Small intestine (tissue), 16 donors: Measurements from ENCODE around the gene FHL2. TPM values are rescaled to one million over a fixed set of nuclear protein-coding genes. Genes with fewer than 3 reads are reported as not detected.

Source experiments
- DNase-seq, 2 donors: peaks; one replicate each; pipeline versions ENCODE4 v3.0.0 to v3.0.0-alpha.2; 2013
- FAIRE-seq: peaks from 2 replicates; lab custom pipeline; 2012; peaks lifted over from hg19 to GRCh38; lab: Jason Lieb, UNC
- H3K27ac ChIP-seq, 3 donors: one replicate each; pipeline ENCODE4 v1.5.1; 2013; ENCODE audit warnings: low read length in 2 of 3, mild to moderate bottlenecking in 2 of 3, control low read depth in 1 of 3, inconsistent platforms in 1 of 3, low read depth in 1 of 3, moderate library complexity in 1 of 3
- H3K27me3 ChIP-seq, 3 donors: one replicate each; pipeline ENCODE4 v1.6.1; 2013; ENCODE audit warnings: low read length in 3 of 3, inconsistent platforms in 1 of 3; ENCODE audit not compliant: control insufficient read depth in 3 of 3, insufficient read depth in 3 of 3
- H3K36me3 ChIP-seq, 3 donors: one replicate each; pipeline ENCODE4 v1.6.1; 2013; ENCODE audit warnings: low read length in 3 of 3, inconsistent platforms in 1 of 3, low read depth in 1 of 3, mild to moderate bottlenecking in 1 of 3, moderate library complexity in 1 of 3; ENCODE audit not compliant: control insufficient read depth in 3 of 3, insufficient read depth in 2 of 3
- H3K4me1 ChIP-seq, 3 donors: one replicate each; pipeline ENCODE4 v1.6.1; 2013; ENCODE audit warnings: low read length in 2 of 3, inconsistent platforms in 1 of 3, low read depth in 1 of 3, mild to moderate bottlenecking in 1 of 3, moderate library complexity in 1 of 3; ENCODE audit not compliant: control insufficient read depth in 3 of 3, insufficient read depth in 2 of 3
- H3K4me3 ChIP-seq, 3 donors: one replicate each; pipeline ENCODE4 v1.5.1; 2013; ENCODE audit warnings: low read length in 3 of 3, control low read depth in 1 of 3, inconsistent platforms in 1 of 3, low read depth in 1 of 3, mild to moderate bottlenecking in 1 of 3, moderate library complexity in 1 of 3
- H3K9me3 ChIP-seq, 2 donors: one replicate each; pipeline ENCODE4 v1.6.1; 2013; ENCODE audit warnings: low read depth in 1 of 2, low read length in 1 of 2; ENCODE audit not compliant: control insufficient read depth in 2 of 2, insufficient read depth in 1 of 2
- WGBS, 3 donors: extraction: QIAGEN DNeasy Blood & Tissue Kit; methylation state at CpG; one replicate each; pipeline ENCODE4 v1.1.7; 2013; 5-methylcytosine and 5-hydroxymethylcytosine counted together
- long read RNA-seq, 10 donors: transcript quantifications; one replicate each; lab custom pipeline, GENCODE V29; 2026
- polyA plus RNA-seq, 4 donors: library from polyadenylated mRNA; stranded (reverse) in 3 of 4; unstranded in 1 of 4; fragments of 200-250 nt in 3 of 4; fragments of 120-200 nt in 1 of 4; gene quantifications; one replicate each; pipeline versions ENCODE4 v1.2.1 to v1.2.3, GENCODE V29; 2013
- donor health status: healthy with polysubstance abuse.
- donor health status: control.
- donor health status: control.
- donor health status: Bipolar disorder and iron deficiency.
- donor health status: healthy.

Gene FHL2
- polyA plus RNA-seq, result 100 to 1,000 TPM in 2 of 4 donors, 10 to 100 TPM in 2; 22.3 to 150 (median 75.5) TPM
- long read RNA-seq, donor 1, result 0 reads
- long read RNA-seq, donor 2, partial matches to known transcripts, result 0 of 4 reads
- long read RNA-seq, donor 2, other reads (novel, unspliced or antisense), result 0 of 4 reads
- long read RNA-seq, donor 3, partial matches to known transcripts, result 0 of 5 reads
- long read RNA-seq, donor 3, other reads (novel, unspliced or antisense), result 0 of 5 reads
- long read RNA-seq, donor 4, result 0 reads
- long read RNA-seq, donor 5, partial matches to known transcripts, result 0 of 1 reads
- long read RNA-seq, donor 5, other reads (novel, unspliced or antisense), result 0 of 1 reads
- long read RNA-seq, donor 6, partial matches to known transcripts, result 0 of 10 reads
- long read RNA-seq, donor 6, other reads (novel, unspliced or antisense), result 0 of 10 reads
- long read RNA-seq, donor 7, result 0 reads
- long read RNA-seq, donor 8, partial matches to known transcripts, result 0 of 1 reads
- long read RNA-seq, donor 8, other reads (novel, unspliced or antisense), result 0 of 1 reads
- long read RNA-seq, donor 9, result 0 reads
- long read RNA-seq, donor 10, transcript FHL2-205 (6 exons, 1,531 nt), result major isoform, 7 of 17 reads
- long read RNA-seq, donor 10, transcript FHL2-201 (7 exons, 1,462 nt), result minor isoform, 5 of 17 reads
- long read RNA-seq, donor 10, partial matches to known transcripts, result 0 of 17 reads
- long read RNA-seq, donor 10, other reads (novel, unspliced or antisense), result 0 of 17 reads

GRCh38 chr2:105398336-105399206, at the start of gene FHL2:
Gene FHL2, minus strand, starts transcription at chr2:105399051. Its CDS starts 12,535 bp downstream, at chr2:105386516.
- Histone ChIP-seq H3K9me3 (peaks cover 0 to 6% of the 10 kb centered on the region in 2 donors), H3K27ac (peak within 1 kb of the TSS; percentile 50 to 97 (median 97)), H3K27me3 (peaks cover 0 to 35% (median 0%) of the 10 kb centered on the region in 3 donors), H3K36me3 (peaks cover 0 to 4% (median 2%) of the 10 kb centered on the region in 3 donors), H3K4me1 (peaks cover 4 to 13% (median 10%) of the 10 kb centered on the region in 3 donors), H3K4me3 (peak within 1 kb of the TSS; percentile 84 to 96 (median 91))
- DNase-seq (peak; percentile 75 to 91), FAIRE-seq (no peak)
- 1 to 7% (median 3%) methylated on average over 54 to 74 of the region's 74 CpGs for WGBS, 3 donors

GRCh38 chr2:105447476-105447875, 48.6 kb upstream of the FHL2 start:
- Histone ChIP-seq H3K36me3 (no peaks in the 10 kb centered on the region), H3K9me3 (no peaks in the 10 kb centered on the region), H3K27ac (peak overlapping the region in 1 of 3 donors; percentile 14), H3K4me3 (no peak overlapping the region), H3K4me1 (peaks cover 2 to 29% (median 3%) of the 10 kb centered on the region in 3 donors), H3K27me3 (no peaks in the 10 kb centered on the region)
- no peak for DNase-seq
- 87 to 91% (median 87%) methylated on average over 4 of the region's 4 CpGs for WGBS, 3 donors
- FAIRE-seq, result no peak

- no peaks in the 10 kb centered on the region for H3K9me3 ChIP-seq
- no peak overlapping the region for H3K4me3 ChIP-seq
- peaks cover 2 to 29% (median 3%) of the 10 kb centered on the region in 3 donors for H3K4me1 ChIP-seq
- DNase-seq, result no peak
- no peaks in the 10 kb centered on the region for H3K27me3 ChIP-seq
- WGBS, 3 donors, result 94 to 97% (median 94%) methylated on average over 6 of the region's 6 CpGs
- no peaks in the 10 kb centered on the region for H3K36me3 ChIP-seq
- FAIRE-seq, result no peak
- no peak overlapping the region for H3K27ac ChIP-seq
Measured at GRCh38 chr2:105446501-105446900, 47.6 kb upstream of the FHL2 start.

- peaks cover 2 to 29% (median 3%) of the 10 kb centered on the region in 3 donors for H3K4me1 ChIP-seq
Measured at GRCh38 chr2:105445976-105446375, 47.1 kb upstream of the FHL2 start.

GRCh38 chr2:105445498-105445897, 46.6 kb upstream of the FHL2 start:
- H3K4me1 ChIP-seq, result peaks cover 2 to 29% (median 3%) of the 10 kb centered on the region in 3 donors
- 82 to 87% (median 83%) methylated on average over 5 of the region's 5 CpGs for WGBS, 3 donors
- no peaks in the 10 kb centered on the region for H3K36me3 ChIP-seq
- H3K4me3 ChIP-seq, result no peak overlapping the region
- no peak for FAIRE-seq
- no peak overlapping the region for H3K27ac ChIP-seq
- DNase-seq, result no peak
- no peaks in the 10 kb centered on the region for H3K9me3 ChIP-seq
- no peaks in the 10 kb centered on the region for H3K27me3 ChIP-seq

More at GRCh38 chr2:105445976-105446375, 47.1 kb upstream of the FHL2 start:
- FAIRE-seq (no peak), DNase-seq (no peak)
- Histone ChIP-seq H3K4me3 (no peak overlapping the region), H3K36me3 (no peaks in the 10 kb centered on the region), H3K27ac (no peak overlapping the region), H3K9me3 (no peaks in the 10 kb centered on the region), H3K27me3 (no peaks in the 10 kb centered on the region)
- WGBS, 3 donors, result 88 to 93% (median 89%) methylated on average over 9 of the region's 9 CpGs

- no peak for FAIRE-seq
- H3K27ac ChIP-seq, result peak overlapping the region in 1 of 3 donors; percentile 48
Measured at GRCh38 chr2:105443617-105444598, 45.1 kb upstream of the FHL2 start.

GRCh38 chr2:105442721-105443120, 43.9 kb upstream of the FHL2 start:
- Histone ChIP-seq H3K27ac (no peak overlapping the region), H3K9me3 (no peaks in the 10 kb centered on the region), H3K36me3 (no peaks in the 10 kb centered on the region), H3K4me1 (peaks cover 0 to 34% (median 4%) of the 10 kb centered on the region in 3 donors), H3K27me3 (no peaks in the 10 kb centered on the region), H3K4me3 (no peak overlapping the region)
- WGBS, 3 donors, result 87 to 92% (median 87%) methylated on average over 5 of the region's 5 CpGs
- no peak for DNase-seq
- no peak for FAIRE-seq

More at GRCh38 chr2:105443617-105444598, 45.1 kb upstream of the FHL2 start:
- Histone ChIP-seq H3K4me3 (no peak overlapping the region), H3K27me3 (no peaks in the 10 kb centered on the region), H3K9me3 (no peaks in the 10 kb centered on the region), H3K36me3 (no peaks in the 10 kb centered on the region), H3K4me1 (peaks cover 0 to 29% (median 0%) of the 10 kb centered on the region in 3 donors)
- WGBS, 3 donors, result 55 to 71% (median 63%) methylated on average over 10 of the region's 10 CpGs
- DNase-seq, result peak; percentile 56 to 75
